ENCODE data around the gene MRPS35.
A peak's percentile ranks its signal among the peaks of the same experiment; 100 is the strongest.

The MRPS35 gene

DNA sequence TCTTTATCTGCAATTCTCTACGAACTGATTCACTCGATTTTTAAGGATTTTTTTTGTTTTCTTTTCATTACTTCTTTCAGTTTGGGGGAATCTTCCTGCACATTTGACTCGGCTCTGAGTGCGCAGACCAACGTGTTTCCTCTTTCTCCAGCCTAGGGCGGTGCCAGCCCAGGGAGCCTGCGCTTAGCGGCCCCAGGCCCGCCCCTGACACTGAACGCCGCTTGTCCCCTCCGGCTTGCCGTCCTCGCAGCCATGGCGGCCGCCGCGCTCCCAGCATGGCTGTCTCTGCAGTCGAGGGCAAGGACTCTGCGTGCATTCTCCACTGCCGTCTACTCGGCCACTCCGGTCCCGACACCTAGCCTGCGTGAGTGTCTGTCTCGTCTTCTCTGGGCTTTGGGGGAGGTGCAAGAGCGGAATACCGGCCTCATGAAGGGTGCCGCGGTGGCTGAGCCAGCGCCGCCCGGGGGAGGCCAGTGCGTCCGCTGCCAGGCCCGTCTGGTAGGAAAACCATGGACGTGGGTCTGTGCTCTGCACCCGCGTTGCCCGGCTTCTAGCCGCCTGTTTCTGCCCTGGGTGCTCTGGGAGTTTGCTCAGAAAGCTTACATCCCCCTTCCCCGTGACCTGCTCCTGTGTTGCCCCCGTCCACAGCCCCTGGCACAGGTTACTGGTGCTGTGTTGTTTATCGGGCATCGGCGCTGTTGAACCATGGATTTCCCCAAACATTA lies at the start of gene MRPS35:
Gene MRPS35, plus strand, starts transcription at position 241 of the 725 bp plus-strand sequence. Its CDS starts 12 bp downstream, at position 253.
- peak; percentile 52 for DNase-seq (ENCODE audit: low read depth, low spot score)
- peak within 1 kb of the TSS; percentile 99 for H3K4me3 ChIP-seq
- peaks cover 15% of the 10 kb centered on the region; the same call in 1 of the 2 replicates for H3K36me3 ChIP-seq (ENCODE audit: insufficient read depth, low read length)
- no peak for TF ChIP-seq FOXP2 (optimal IDR thresholded peaks at IDR 0.05; ENCODE audit: control extremely low read depth, extremely low read length, insufficient read depth)
- TF ChIP-seq POLR2AphosphoS5 (IDR thresholded peaks at IDR 0.05; ENCODE audit: borderline replicate concordance, low read depth, low read length), result peak; percentile 95
- H3K27ac ChIP-seq, result peak within 1 kb of the TSS; percentile 74
- H3K9ac ChIP-seq (ENCODE audit: insufficient read length), result peak within 1 kb of the TSS; percentile 91
- no peaks in the 10 kb centered on the region for H3K9me3 ChIP-seq (ENCODE audit: low read depth, low read length)

DNA sequence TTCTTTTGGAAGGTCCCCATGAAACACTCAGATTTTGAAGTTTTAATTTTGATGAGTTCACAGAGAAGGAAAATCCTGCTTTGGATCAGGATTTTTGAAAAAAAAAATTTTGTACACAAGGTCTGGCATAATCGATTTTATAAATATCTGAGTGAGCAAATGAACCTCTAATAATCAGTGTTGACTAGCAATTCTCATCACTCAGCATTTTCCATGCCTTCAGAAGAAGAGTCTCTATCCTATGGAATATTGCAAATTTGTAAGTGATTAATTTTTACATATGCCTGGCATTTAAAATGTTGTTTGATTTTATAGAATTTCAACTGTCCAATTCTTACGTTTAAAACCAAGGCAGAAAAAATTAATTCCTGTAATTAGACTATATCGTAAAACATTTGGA lies 44.9 kb upstream of the MRPS35 start:
- no peak overlapping the region for H3K4me3 ChIP-seq
- TF ChIP-seq EZH2 (IDR thresholded peaks at IDR 0.05) (no peak), FOXP2 (optimal IDR thresholded peaks at IDR 0.05; ENCODE audit: control extremely low read depth, extremely low read length, insufficient read depth) (no peak), POLR2AphosphoS5 (IDR thresholded peaks at IDR 0.05; ENCODE audit: borderline replicate concordance, low read depth, low read length) (no peak)
- H3K36me3 ChIP-seq (ENCODE audit: insufficient read depth, low read length), result no peaks in the 10 kb centered on the region; the same call in 1 of the 2 replicates
- H3K9ac ChIP-seq (ENCODE audit: insufficient read length), result no peak overlapping the region
- H3K9me3 ChIP-seq (ENCODE audit: low read depth, low read length), result no peaks in the 10 kb centered on the region
- DNase-seq (ENCODE audit: low read depth, low spot score), result no peak
- H3K27ac ChIP-seq, result no peak overlapping the region

GRCh38 chr12:27666510-27666909 lies 44.1 kb upstream of the MRPS35 start:
- Histone ChIP-seq H3K9me3 (ENCODE audit: low read depth, low read length) (no peaks in the 10 kb centered on the region), H3K4me3 (no peak overlapping the region), H3K9ac (ENCODE audit: insufficient read length) (no peak overlapping the region), H3K27ac (no peak overlapping the region), H3K36me3 (ENCODE audit: insufficient read depth, low read length) (no peaks in the 10 kb centered on the region; the same call in 1 of the 2 replicates)
- no peak for DNase-seq (ENCODE audit: low read depth, low spot score)
- no peak for TF ChIP-seq POLR2AphosphoS5 (IDR thresholded peaks at IDR 0.05; ENCODE audit: borderline replicate concordance, low read depth, low read length)
- TF ChIP-seq EZH2 (IDR thresholded peaks at IDR 0.05), result no peak
- no peak for TF ChIP-seq FOXP2 (optimal IDR thresholded peaks at IDR 0.05; ENCODE audit: control extremely low read depth, extremely low read length, insufficient read depth)

- DNase-seq (ENCODE audit: low read depth, low spot score), result no peak
- Histone ChIP-seq H3K27ac (no peak overlapping the region), H3K9ac (ENCODE audit: insufficient read length) (no peak overlapping the region), H3K9me3 (ENCODE audit: low read depth, low read length) (no peaks in the 10 kb centered on the region), H3K4me3 (no peak overlapping the region), H3K36me3 (ENCODE audit: insufficient read depth, low read length) (no peaks in the 10 kb centered on the region; the same call in 1 of the 2 replicates)
- TF ChIP-seq POLR2AphosphoS5 (IDR thresholded peaks at IDR 0.05; ENCODE audit: borderline replicate concordance, low read depth, low read length) (no peak), FOXP2 (optimal IDR thresholded peaks at IDR 0.05; ENCODE audit: control extremely low read depth, extremely low read length, insufficient read depth) (no peak), EZH2 (IDR thresholded peaks at IDR 0.05) (no peak)
Observed at GRCh38 chr12:27667540-27667939, 43.1 kb upstream of the MRPS35 start.

GRCh38 chr12:27672051-27672450 lies 38.6 kb upstream of the MRPS35 start:
- no peak overlapping the region for H3K9ac ChIP-seq (ENCODE audit: insufficient read length)
- H3K27ac ChIP-seq, result no peak overlapping the region
- H3K36me3 ChIP-seq (ENCODE audit: insufficient read depth, low read length), result no peaks in the 10 kb centered on the region; the same call in 1 of the 2 replicates
- H3K4me3 ChIP-seq, result no peak overlapping the region
- TF ChIP-seq POLR2AphosphoS5 (IDR thresholded peaks at IDR 0.05; ENCODE audit: borderline replicate concordance, low read depth, low read length), result no peak
- no peak for TF ChIP-seq FOXP2 (optimal IDR thresholded peaks at IDR 0.05; ENCODE audit: control extremely low read depth, extremely low read length, insufficient read depth)
- no peak for TF ChIP-seq EZH2 (IDR thresholded peaks at IDR 0.05)
- H3K9me3 ChIP-seq (ENCODE audit: low read depth, low read length), result no peaks in the 10 kb centered on the region
- no peak for DNase-seq (ENCODE audit: low read depth, low spot score)

- TF ChIP-seq EZH2 (IDR thresholded peaks at IDR 0.05) (no peak), FOXP2 (optimal IDR thresholded peaks at IDR 0.05; ENCODE audit: control extremely low read depth, extremely low read length, insufficient read depth) (no peak), POLR2AphosphoS5 (IDR thresholded peaks at IDR 0.05; ENCODE audit: borderline replicate concordance, low read depth, low read length) (no peak)
- H3K36me3 ChIP-seq (ENCODE audit: insufficient read depth, low read length), result no peaks in the 10 kb centered on the region; the same call in 1 of the 2 replicates
- no peak overlapping the region for H3K4me3 ChIP-seq
- no peak overlapping the region for H3K9ac ChIP-seq (ENCODE audit: insufficient read length)
- H3K27ac ChIP-seq, result no peak overlapping the region
- no peak for DNase-seq (ENCODE audit: low read depth, low spot score)
- H3K9me3 ChIP-seq (ENCODE audit: low read depth, low read length), result no peaks in the 10 kb centered on the region
Observed at GRCh38 chr12:27672643-27673042, 38.0 kb upstream of the MRPS35 start.

DNA sequence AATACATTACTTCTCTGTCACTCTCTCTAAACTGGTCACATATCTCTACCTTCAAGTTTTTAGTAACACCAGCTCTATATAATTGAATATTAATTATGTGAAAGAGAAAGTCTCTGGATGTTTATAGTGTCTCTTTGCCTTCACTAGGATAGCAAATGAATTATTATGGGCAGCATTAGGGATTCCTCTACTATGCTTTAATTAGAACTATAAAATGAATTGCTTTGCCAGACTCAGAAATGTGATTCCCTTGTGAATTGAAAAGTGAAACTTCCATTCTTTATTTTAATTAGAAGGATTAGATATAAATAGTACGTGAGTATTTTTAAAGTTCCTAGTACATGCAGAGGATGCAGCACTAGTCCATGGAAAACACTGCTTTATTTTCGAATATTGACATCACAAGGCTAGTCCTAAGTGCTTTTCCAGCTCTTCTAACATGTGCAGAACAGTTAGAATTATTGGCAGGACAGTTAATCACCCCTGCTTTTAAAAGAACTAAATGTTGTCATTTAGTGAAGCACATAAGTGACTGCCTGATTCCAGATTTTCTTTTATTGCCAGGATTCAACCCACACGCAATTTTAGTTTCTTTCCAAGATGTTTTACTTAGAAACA lies 37.4 kb upstream of the MRPS35 start:
- no peak for TF ChIP-seq EZH2 (IDR thresholded peaks at IDR 0.05)
- no peak for TF ChIP-seq POLR2AphosphoS5 (IDR thresholded peaks at IDR 0.05; ENCODE audit: borderline replicate concordance, low read depth, low read length)
- TF ChIP-seq FOXP2 (optimal IDR thresholded peaks at IDR 0.05; ENCODE audit: control extremely low read depth, extremely low read length, insufficient read depth), result no peak
- Histone ChIP-seq H3K9me3 (ENCODE audit: low read depth, low read length) (no peaks in the 10 kb centered on the region), H3K4me3 (no peak overlapping the region), H3K27ac (no peak overlapping the region), H3K9ac (ENCODE audit: insufficient read length) (no peak overlapping the region), H3K36me3 (ENCODE audit: insufficient read depth, low read length) (no peaks in the 10 kb centered on the region)
- no peak for DNase-seq (ENCODE audit: low read depth, low spot score)

GRCh38 chr12:27674989-27675388 lies 35.6 kb upstream of the MRPS35 start:
- H3K9me3 ChIP-seq (ENCODE audit: low read depth, low read length), result no peaks in the 10 kb centered on the region
- no peak overlapping the region for H3K9ac ChIP-seq (ENCODE audit: insufficient read length)
- peaks cover 2% of the 10 kb centered on the region; the same call in 1 of the 2 replicates for H3K36me3 ChIP-seq (ENCODE audit: insufficient read depth, low read length)
- H3K27ac ChIP-seq, result no peak overlapping the region
- no peak for DNase-seq (ENCODE audit: low read depth, low spot score)
- TF ChIP-seq POLR2AphosphoS5 (IDR thresholded peaks at IDR 0.05; ENCODE audit: borderline replicate concordance, low read depth, low read length) (no peak), FOXP2 (optimal IDR thresholded peaks at IDR 0.05; ENCODE audit: control extremely low read depth, extremely low read length, insufficient read depth) (no peak), EZH2 (IDR thresholded peaks at IDR 0.05) (no peak)
- no peak overlapping the region for H3K4me3 ChIP-seq
